Renal cortical epithelial cell (primary cell): ENCODE measurements around the gene MAPK8IP1. TPM values are rescaled to one million over a fixed set of nuclear protein-coding genes. Genes with fewer than 3 reads are reported as not detected.
"Not testable (repeated sequence)": the region's sequence is repeated elsewhere in the genome, so short reads cannot be mapped to it uniquely, and the experiment has no call there.

Experiments used
- DNase-seq: peaks from one replicate; pipeline ENCODE4 v3.0.0-alpha.2; 2011; ENCODE audit warnings: low read depth
- total RNA-seq: library from RNA; depleted of rRNA; stranded (reverse); fragments of >200 nt; gene quantifications from 2 replicates; pipeline ENCODE4 v1.2.3, GENCODE V29; 2014

MAPK8IP1 gene
- total RNA-seq, 1 donor from 2014 or later = 8.7 TPM

GRCh38 chr11:45889966-45890365, 4.5 kb downstream of the MAPK8IP1 start:
- DNase-seq = no peak

- no peak for DNase-seq
These were observed 5.6 kb downstream of the MAPK8IP1 start for GRCh38 chr11:45890886-45891550.

GRCh38 chr11:45892856-45893255, 7.4 kb downstream of the MAPK8IP1 start:
- DNase-seq = no peak

- no peak for DNase-seq
These were observed 9.2 kb downstream of the MAPK8IP1 start for GRCh38 chr11:45894555-45895247.

- no peak for DNase-seq
These were observed 10.3 kb downstream of the MAPK8IP1 start for GRCh38 chr11:45895553-45896259.

GRCh38 chr11:45896422-45896984, 11.1 kb downstream of the MAPK8IP1 start:
- DNase-seq = no peak

- no peak for DNase-seq
These were observed 12.1 kb downstream of the MAPK8IP1 start for GRCh38 chr11:45897556-45897955.

GRCh38 chr11:45899086-45899447, 13.6 kb downstream of the MAPK8IP1 start:
- no peak for DNase-seq

- DNase-seq = peak; percentile 54
These were observed 14.2 kb downstream of the MAPK8IP1 start for GRCh38 chr11:45899448-45900174.

GRCh38 chr11:45900175-45900800, 14.8 kb downstream of the MAPK8IP1 start:
- not testable (repeated sequence) for DNase-seq

GRCh38 chr11:45900916-45901617, 15.6 kb downstream of the MAPK8IP1 start:
- no peak for DNase-seq

GRCh38 chr11:45901626-45902025, 16.2 kb downstream of the MAPK8IP1 start:
- DNase-seq = no peak

GRCh38 chr11:45902452-45903380, 17.3 kb downstream of the MAPK8IP1 start:
- no peak for DNase-seq

- DNase-seq = no peak
These were observed 19.0 kb downstream of the MAPK8IP1 start for GRCh38 chr11:45904309-45904915.

- no peak for DNase-seq
These were observed 19.6 kb downstream of the MAPK8IP1 start for GRCh38 chr11:45905095-45905494.

- not testable (repeated sequence) for DNase-seq
These were observed 20.1 kb downstream of the MAPK8IP1 start for GRCh38 chr11:45905576-45905975.

GRCh38 chr11:45906096-45906682, 20.7 kb downstream of the MAPK8IP1 start:
- no peak for DNase-seq

- no peak for DNase-seq
These were observed 21.6 kb downstream of the MAPK8IP1 start, which contains the start of gene FREY1 for GRCh38 chr11:45906965-45907611. FREY1 (minus strand) TSS chr11:45907271; CDS start chr11:45907245, 26 bp downstream.
